K562 (cell line): ENCODE results near the gene FRMD3. TPM values are rescaled to one million over a fixed set of nuclear protein-coding genes. Genes with fewer than 3 reads are reported as not detected.

Source experiments
- CHD4 ChIP-seq: fragments of 200-600 bp; sonication (generic); IDR thresholded peaks from 3 replicates; pipeline ENCODE4 v1.6.1; 2012; ENCODE audit warnings: low read depth, mild to moderate bottlenecking, mixed read lengths, low read length, inconsistent platforms; ENCODE audit not compliant: insufficient read depth, insufficient replicate concordance, poor library complexity, severe bottlenecking
- EGR1 ChIP-seq: fragments of 450-650 bp; conservative IDR thresholded peaks from 2 replicates; pipeline ENCODE4 v1.6.1; 2017; ENCODE audit warnings: mild to moderate bottlenecking
- ELF2 ChIP-seq: fragments of 250-450 bp; sonication (Bioruptor Pico); IDR thresholded peaks from 2 replicates; pipeline ENCODE4 v1.5.0; 2021; ENCODE audit warnings: mild to moderate bottlenecking
- EP400 ChIP-seq: fragments of 450-650 bp; IDR thresholded peaks from 2 replicates; pipeline ENCODE4 v1.6.1; 2017; ENCODE audit warnings: antibody characterized with exemption, mild to moderate bottlenecking, moderate library complexity
- GATA2 ChIP-seq: sonication (generic); formaldehyde crosslinking; IDR thresholded peaks from 2 replicates; pipeline ENCODE4 v1.4.0; 2020; ENCODE audit warnings: mild to moderate bottlenecking, missing genetic modification reagents
- SMARCA5 ChIP-seq: fragments of 450-650 bp; IDR thresholded peaks from 2 replicates; pipeline ENCODE4 v1.6.1; 2016
- ZNF253 ChIP-seq: fragments of 250-450 bp; sonication (Bioruptor Pico); conservative IDR thresholded peaks from 2 replicates; pipeline ENCODE4 v1.6.1; 2021; ENCODE audit warnings: mild to moderate bottlenecking
- ZNF384 ChIP-seq: IDR thresholded peaks from 2 replicates; pipeline ENCODE4 v1.6.1; 2012; ENCODE audit warnings: low read depth, low read length, improper control_type of control experiment
- ZNF444 ChIP-seq: fragments of 250-450 bp; sonication (Bioruptor Pico); IDR thresholded peaks from 2 replicates; pipeline ENCODE4 v1.4.0; 2020; ENCODE audit warnings: mild to moderate bottlenecking, moderate library complexity
- polyA plus RNA-seq, 8 experiments: library from polyadenylated mRNA; depleted of rRNA in 4 of 8; stranded (reverse) in 5 of 8; unstranded in 3 of 8; fragments of >200 nt; fragmentation: Nextera tagmentation in 2 of 8; fragmentation: Illumina TruSeq in 1 of 8; extraction: Ambion mirVana in 2 of 8; extraction: Trizol in 1 of 8; gene quantifications; 2 replicates each; pipeline versions ENCODE4 v1.2.1 to v1.2.3, GENCODE V29; 2011 to 2014; ENCODE audit warnings: inconsistent platforms in 1 of 8, missing spikeins in 1 of 8
- total RNA-seq, 7 experiments: library from RNA; depleted of rRNA in 6 of 7; stranded (reverse); fragments of >200 nt in 6 of 7; fragmentation: Illumina TruSeq in 2 of 7; extraction: Trizol in 2 of 7; gene quantifications; 2 replicates each; pipeline versions ENCODE4 v1.2.1 to v1.2.3, GENCODE V29; 2011 to 2021; ENCODE audit warnings: low replicate concordance in 1 of 7
- TF ChIP-seq, protein P1 (sequence below): fragments of 450-650 bp; formaldehyde crosslinking; IDR thresholded peaks from 2 replicates; pipeline ENCODE4 v1.4.0; 2022; ENCODE audit warnings: missing genetic modification characterization
- TF ChIP-seq, protein P2 (sequence below), 2 experiments: fragments of 450-650 bp in 1 of 2; sonication (generic) in 1 of 2; formaldehyde crosslinking in 1 of 2; IDR thresholded peaks; 2 replicates each; pipeline versions ENCODE4 v1.7.1 to v1.9.0; 2016 to 2022; ENCODE audit warnings: inconsistent platforms in 1 of 2, mild to moderate bottlenecking in 1 of 2, missing genetic modification reagents in 1 of 2
- TF ChIP-seq, protein P3 (sequence below), 2 experiments: fragments of 450-650 bp in 1 of 2; sonication (generic) in 1 of 2; formaldehyde crosslinking; conservative IDR thresholded peaks; 2 replicates each; pipeline versions ENCODE4 v1.4.0 to v1.8.1; 2020 to 2022; ENCODE audit warnings: mild to moderate bottlenecking in 1 of 2, missing genetic modification reagents in 1 of 2
- TF ChIP-seq, protein P4 (sequence below): sonication (generic); formaldehyde crosslinking; IDR thresholded peaks from 2 replicates; pipeline ENCODE4 v1.8.1; 2022; ENCODE audit warnings: missing genetic modification reagents

FRMD3 gene
- total and polyA plus RNA-seq, 9 of the 15 experiments (the other 6 are each of a cell fraction or from before 2014, with no cell fraction given) = 0.09 to 0.51 (median 0.21) TPM

DNA sequence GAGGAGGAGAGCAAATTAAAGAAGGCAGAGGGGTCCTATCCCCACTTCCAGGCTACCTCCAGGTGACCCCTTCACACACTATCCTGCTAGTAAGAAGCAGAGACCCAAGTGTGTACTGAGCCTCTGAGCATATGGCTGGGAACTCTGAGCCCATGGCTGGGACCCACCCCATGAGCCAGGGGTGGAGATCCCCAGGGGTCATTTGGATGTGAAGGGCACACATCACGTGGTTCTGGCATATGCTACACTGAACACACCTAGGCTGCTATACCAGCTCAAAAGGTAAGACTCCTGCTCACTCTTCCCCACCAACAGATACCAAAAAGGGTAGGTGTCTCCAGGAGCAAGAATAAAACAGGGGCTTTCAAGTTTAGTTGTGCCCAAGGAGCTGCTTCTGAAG is 149.9 kb downstream of the FRMD3 start (continued):
- TF ChIP-seq ZNF444 (CRISPR knock-in tag) = no peak
- no peak for TF ChIP-seq EP400
- no peak for TF ChIP-seq ELF2 (CRISPR knock-in tag)
- no peak for TF ChIP-seq GATA2 (CRISPR knock-in tag)
- TF ChIP-seq, protein P1, sequence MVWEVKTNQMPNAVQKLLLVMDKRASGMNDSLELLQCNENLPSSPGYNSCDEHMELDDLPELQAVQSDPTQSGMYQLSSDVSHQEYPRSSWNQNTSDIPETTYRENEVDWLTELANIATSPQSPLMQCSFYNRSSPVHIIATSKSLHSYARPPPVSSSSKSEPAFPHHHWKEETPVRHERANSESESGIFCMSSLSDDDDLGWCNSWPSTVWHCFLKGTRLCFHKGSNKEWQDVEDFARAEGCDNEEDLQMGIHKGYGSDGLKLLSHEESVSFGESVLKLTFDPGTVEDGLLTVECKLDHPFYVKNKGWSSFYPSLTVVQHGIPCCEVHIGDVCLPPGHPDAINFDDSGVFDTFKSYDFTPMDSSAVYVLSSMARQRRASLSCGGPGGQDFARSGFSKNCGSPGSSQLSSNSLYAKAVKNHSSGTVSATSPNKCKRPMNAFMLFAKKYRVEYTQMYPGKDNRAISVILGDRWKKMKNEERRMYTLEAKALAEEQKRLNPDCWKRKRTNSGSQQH (CRISPR knock-in tag) = no peak
- TF ChIP-seq, protein P2, sequence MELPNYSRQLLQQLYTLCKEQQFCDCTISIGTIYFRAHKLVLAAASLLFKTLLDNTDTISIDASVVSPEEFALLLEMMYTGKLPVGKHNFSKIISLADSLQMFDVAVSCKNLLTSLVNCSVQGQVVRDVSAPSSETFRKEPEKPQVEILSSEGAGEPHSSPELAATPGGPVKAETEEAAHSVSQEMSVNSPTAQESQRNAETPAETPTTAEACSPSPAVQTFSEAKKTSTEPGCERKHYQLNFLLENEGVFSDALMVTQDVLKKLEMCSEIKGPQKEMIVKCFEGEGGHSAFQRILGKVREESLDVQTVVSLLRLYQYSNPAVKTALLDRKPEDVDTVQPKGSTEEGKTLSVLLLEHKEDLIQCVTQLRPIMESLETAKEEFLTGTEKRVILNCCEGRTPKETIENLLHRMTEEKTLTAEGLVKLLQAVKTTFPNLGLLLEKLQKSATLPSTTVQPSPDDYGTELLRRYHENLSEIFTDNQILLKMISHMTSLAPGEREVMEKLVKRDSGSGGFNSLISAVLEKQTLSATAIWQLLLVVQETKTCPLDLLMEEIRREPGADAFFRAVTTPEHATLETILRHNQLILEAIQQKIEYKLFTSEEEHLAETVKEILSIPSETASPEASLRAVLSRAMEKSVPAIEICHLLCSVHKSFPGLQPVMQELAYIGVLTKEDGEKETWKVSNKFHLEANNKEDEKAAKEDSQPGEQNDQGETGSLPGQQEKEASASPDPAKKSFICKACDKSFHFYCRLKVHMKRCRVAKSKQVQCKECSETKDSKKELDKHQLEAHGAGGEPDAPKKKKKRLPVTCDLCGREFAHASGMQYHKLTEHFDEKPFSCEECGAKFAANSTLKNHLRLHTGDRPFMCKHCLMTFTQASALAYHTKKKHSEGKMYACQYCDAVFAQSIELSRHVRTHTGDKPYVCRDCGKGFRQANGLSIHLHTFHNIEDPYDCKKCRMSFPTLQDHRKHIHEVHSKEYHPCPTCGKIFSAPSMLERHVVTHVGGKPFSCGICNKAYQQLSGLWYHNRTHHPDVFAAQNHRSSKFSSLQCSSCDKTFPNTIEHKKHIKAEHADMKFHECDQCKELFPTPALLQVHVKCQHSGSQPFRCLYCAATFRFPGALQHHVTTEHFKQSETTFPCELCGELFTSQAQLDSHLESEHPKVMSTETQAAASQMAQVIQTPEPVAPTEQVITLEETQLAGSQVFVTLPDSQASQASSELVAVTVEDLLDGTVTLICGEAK (IDR thresholded peaks at IDR 0.05) = no peak
- TF ChIP-seq, protein P2 (CRISPR knock-in tag; IDR thresholded peaks at IDR 0.05) = no peak
- no peak for TF ChIP-seq EGR1
- no peak for TF ChIP-seq ZNF253
- no peak for TF ChIP-seq CHD4
- no peak for TF ChIP-seq ZNF384
- TF ChIP-seq SMARCA5 = no peak
- TF ChIP-seq, protein P3, sequence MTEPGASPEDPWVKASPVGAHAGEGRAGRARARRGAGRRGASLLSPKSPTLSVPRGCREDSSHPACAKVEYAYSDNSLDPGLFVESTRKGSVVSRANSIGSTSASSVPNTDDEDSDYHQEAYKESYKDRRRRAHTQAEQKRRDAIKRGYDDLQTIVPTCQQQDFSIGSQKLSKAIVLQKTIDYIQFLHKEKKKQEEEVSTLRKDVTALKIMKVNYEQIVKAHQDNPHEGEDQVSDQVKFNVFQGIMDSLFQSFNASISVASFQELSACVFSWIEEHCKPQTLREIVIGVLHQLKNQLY (CRISPR knock-in tag; conservative IDR thresholded peaks at IDR 0.05) = no peak
- TF ChIP-seq, protein P4, sequence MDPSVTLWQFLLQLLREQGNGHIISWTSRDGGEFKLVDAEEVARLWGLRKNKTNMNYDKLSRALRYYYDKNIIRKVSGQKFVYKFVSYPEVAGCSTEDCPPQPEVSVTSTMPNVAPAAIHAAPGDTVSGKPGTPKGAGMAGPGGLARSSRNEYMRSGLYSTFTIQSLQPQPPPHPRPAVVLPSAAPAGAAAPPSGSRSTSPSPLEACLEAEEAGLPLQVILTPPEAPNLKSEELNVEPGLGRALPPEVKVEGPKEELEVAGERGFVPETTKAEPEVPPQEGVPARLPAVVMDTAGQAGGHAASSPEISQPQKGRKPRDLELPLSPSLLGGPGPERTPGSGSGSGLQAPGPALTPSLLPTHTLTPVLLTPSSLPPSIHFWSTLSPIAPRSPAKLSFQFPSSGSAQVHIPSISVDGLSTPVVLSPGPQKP = no peak
- TF ChIP-seq, all 486 proteins: peak for 0
